NCI-H446 treated with DMSO at 0.1 percent for 48 hours (cell line): ENCODE data around the gene NFIA.

Source experiments
- DNase-seq: peaks from one replicate; lab custom pipeline; 2025; lab: John Stamatoyannopoulos, UW

Gene NFIA

GRCh38 chr1:61432616-61433388 is 350.4 kb downstream of the NFIA start:
- DNase-seq: no peak

- no peak for DNase-seq
Observed at GRCh38 chr1:61433646-61434045, 351.3 kb downstream of the NFIA start.

GRCh38 chr1:61434276-61434675 is 351.9 kb downstream of the NFIA start:
- no peak for DNase-seq

- DNase-seq: no peak
Observed at GRCh38 chr1:61435226-61435625, 352.9 kb downstream of the NFIA start.

- DNase-seq: no peak
Observed at GRCh38 chr1:61436016-61436415, 353.7 kb downstream of the NFIA start.

- no peak for DNase-seq
Observed at GRCh38 chr1:61436491-61437120, 354.2 kb downstream of the NFIA start.

GRCh38 chr1:61439234-61439633 is 356.9 kb downstream of the NFIA start:
- no peak for DNase-seq

GRCh38 chr1:61441723-61442262 is 359.4 kb downstream of the NFIA start:
- no peak for DNase-seq

GRCh38 chr1:61442544-61442943 is 360.2 kb downstream of the NFIA start:
- DNase-seq: no peak

GRCh38 chr1:61444288-61444687 is 361.9 kb downstream of the NFIA start:
- DNase-seq: no peak

- DNase-seq: no peak
Observed at GRCh38 chr1:61445269-61445825, 363.0 kb downstream of the NFIA start.

- DNase-seq: peak; percentile 78
Observed at GRCh38 chr1:61446531-61446991, 364.2 kb downstream of the NFIA start.

GRCh38 chr1:61447106-61447967 is 365.0 kb downstream of the NFIA start:
- DNase-seq: no peak

GRCh38 chr1:61447968-61448430 is 365.6 kb downstream of the NFIA start:
- no peak for DNase-seq

GRCh38 chr1:61448914-61449313 is 366.6 kb downstream of the NFIA start:
- DNase-seq: no peak

GRCh38 chr1:61449410-61449809 is 367.0 kb downstream of the NFIA start:
- no peak for DNase-seq

GRCh38 chr1:61450454-61450853 is 368.1 kb downstream of the NFIA start:
- DNase-seq: no peak

- DNase-seq: no peak
Observed at GRCh38 chr1:61450872-61451571, 368.7 kb downstream of the NFIA start.

GRCh38 chr1:61451572-61451968 is 369.2 kb downstream of the NFIA start:
- no peak for DNase-seq

- DNase-seq: no peak
Observed at GRCh38 chr1:61452176-61453035, 370.0 kb downstream of the NFIA start.
